ENCODE results near the gene MAP7.
"Not testable (repeated sequence)": the region's sequence is repeated elsewhere in the genome, so short reads cannot be mapped to it uniquely, and the experiment has no call there.

MAP7 gene

GRCh38 chr6:136382676-136383252, 167.5 kb downstream of the MAP7 start:
- ATAC-seq (no peak), DNase-seq (no peak)

GRCh38 chr6:136378888-136379287, 171.3 kb downstream of the MAP7 start:
- ATAC-seq, result no peak
- no peak for DNase-seq

- not testable (repeated sequence) for DNase-seq, ATAC-seq
These were observed 174.4 kb downstream of the MAP7 start for GRCh38 chr6:136375836-136376235.

- DNase-seq, result no peak
- ATAC-seq, result no peak
These were observed 178.3 kb downstream of the MAP7 start for GRCh38 chr6:136371959-136372358.

- DNase-seq (no peak), ATAC-seq (no peak)
These were observed 179.1 kb downstream of the MAP7 start for GRCh38 chr6:136370988-136371728.

- DNase-seq (peak; percentile 25), ATAC-seq (no peak)
These were observed 184.4 kb downstream of the MAP7 start for GRCh38 chr6:136365776-136366354.

- ATAC-seq (no peak), DNase-seq (no peak)
These were observed 187.5 kb downstream of the MAP7 start for GRCh38 chr6:136362421-136363356.

- ATAC-seq (no peak), DNase-seq (no peak)
These were observed 188.4 kb downstream of the MAP7 start for GRCh38 chr6:136361787-136362186.

- no peak for ATAC-seq
- no peak for DNase-seq
These were observed 189.4 kb downstream of the MAP7 start for GRCh38 chr6:136360783-136361182.

- ATAC-seq, result no peak
- no peak for DNase-seq
These were observed 190.4 kb downstream of the MAP7 start for GRCh38 chr6:136359851-136360250.

- ATAC-seq (no peak), DNase-seq (no peak)
These were observed 198.6 kb downstream of the MAP7 start for GRCh38 chr6:136351518-136352110.

- ATAC-seq, result no peak
- no peak for DNase-seq
These were observed 199.3 kb downstream of the MAP7 start for GRCh38 chr6:136350914-136351313.

GRCh38 chr6:136347847-136348246, 202.4 kb downstream of the MAP7 start:
- ATAC-seq (no peak), DNase-seq (no peak)

GRCh38 chr6:136345145-136345544, 205.1 kb downstream of the MAP7 start:
- DNase-seq (no peak), ATAC-seq (no peak)

GRCh38 chr6:136344420-136344819, 205.8 kb downstream of the MAP7 start:
- DNase-seq, result no peak

GRCh38 chr6:136343700-136344099, 206.5 kb downstream of the MAP7 start:
- DNase-seq (no peak), ATAC-seq (no peak)

More at GRCh38 chr6:136344420-136344819, 205.8 kb downstream of the MAP7 start:
- ATAC-seq, result no peak

GRCh38 chr6:136343275-136343674, 206.9 kb downstream of the MAP7 start:
- ATAC-seq, result no peak
- no peak for DNase-seq

- DNase-seq, result no peak
- ATAC-seq, result no peak
These were observed 208.3 kb downstream of the MAP7 start for GRCh38 chr6:136341967-136342366.

- no peak for ATAC-seq
- DNase-seq, result no peak
These were observed 208.9 kb downstream of the MAP7 start for GRCh38 chr6:136341367-136341766.

- ATAC-seq (no peak), DNase-seq (no peak)
These were observed 211.7 kb downstream of the MAP7 start for GRCh38 chr6:136338486-136338885.

GRCh38 chr6:136337606-136338005, 212.6 kb downstream of the MAP7 start:
- ATAC-seq (no peak), DNase-seq (no peak)

- ATAC-seq (no peak), DNase-seq (no peak)
These were observed 213.1 kb downstream of the MAP7 start for GRCh38 chr6:136337121-136337520.

All from stimulated activated naive CD8-positive, alpha-beta T cell treated with anti-CD3 and anti-CD28 coated beads, Interleukin-15, Interleukin-2, amounts not matched to agents 100 U/mL and 50 U/mL, for 24 hours (primary cell).